ENCODE results near the gene PHACTR2.
"Not testable (repeated sequence)": the region's sequence is repeated elsewhere in the genome, so short reads cannot be mapped to it uniquely, and the experiment has no call there.

The PHACTR2 gene

DNA sequence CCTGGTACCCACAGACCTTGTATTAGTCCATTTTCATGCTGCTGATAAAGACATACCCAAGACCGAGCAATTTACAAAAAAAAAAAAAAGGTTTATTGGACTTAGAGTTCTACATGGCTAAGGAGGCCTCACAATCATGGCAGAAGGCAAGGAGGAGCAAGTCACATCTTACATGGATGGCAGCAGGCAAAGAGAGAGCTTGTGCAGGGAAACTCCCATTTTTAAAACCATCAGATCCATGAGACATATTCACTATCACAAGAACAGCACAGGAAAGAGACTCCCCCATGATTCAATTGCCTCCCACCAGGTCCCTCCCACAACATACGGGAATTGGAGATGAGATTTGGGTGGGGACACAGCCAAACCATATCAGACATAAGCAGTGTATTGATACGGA, 17.6 kb upstream of the PHACTR2 start:
- not testable (repeated sequence) for H2BK120ac ChIP-seq (ENCODE audit: low read depth, low read length); H2BK15ac ChIP-seq (ENCODE audit: low read length); H3K9ac ChIP-seq (ENCODE audit: low read depth, low read length, poor library complexity); H3K27ac ChIP-seq (replicated peaks; ENCODE audit: low read length); H3K23ac ChIP-seq (ENCODE audit: low read depth, low read length, poor library complexity); H4K91ac ChIP-seq (ENCODE audit: low read depth, low read length, poor library complexity); H3K4me1 ChIP-seq (ENCODE audit: control insufficient read depth in 2 of 2, insufficient read depth in 1 of 2, low read depth in 1 of 2, low read length in 2 of 2); H3K4me2 ChIP-seq (ENCODE audit: insufficient read depth, low read length, poor library complexity, severe bottlenecking); H2BK5ac ChIP-seq (ENCODE audit: low read length); H2AK5ac ChIP-seq (ENCODE audit: low read depth, low read length); H2BK12ac ChIP-seq (ENCODE audit: low read length); H3K14ac ChIP-seq (ENCODE audit: low read length); H3K18ac ChIP-seq (ENCODE audit: low read length); H3K36me3 ChIP-seq (replicated peaks in 1 of 2; ENCODE audit: control insufficient read depth in 2 of 2, insufficient read depth in 2 of 2, low read length in 2 of 2); H3K79me1 ChIP-seq (ENCODE audit: low read depth, low read length); H3K4me3 ChIP-seq (ENCODE audit: low read length in 2 of 2); H4K8ac ChIP-seq (ENCODE audit: low read depth, low read length); H2AFZ ChIP-seq (ENCODE audit: low read length); H3K27me3 ChIP-seq (ENCODE audit: control insufficient read depth in 3 of 3, insufficient read depth in 3 of 3, low read depth in 1 of 3, low read length in 3 of 3); H3K4ac ChIP-seq (ENCODE audit: low read length); DNase-seq (ENCODE audit: low spot score)
- WGBS, 2 donors (ENCODE audit: extremely low coverage in 2 of 2, insufficient read length in 2 of 2, insufficient replicate concordance in 1 of 2), result no CpG with 5 or more reads among the region's 3 CpGs
- H3K9me3 ChIP-seq (replicated peaks in 1 of 2; ENCODE audit: control insufficient read depth in 2 of 2, insufficient read depth in 1 of 2, low read depth in 1 of 2, low read length in 2 of 2), result peaks cover 8 to 22% of the 10 kb centered on the region in 2 donors

DNA sequence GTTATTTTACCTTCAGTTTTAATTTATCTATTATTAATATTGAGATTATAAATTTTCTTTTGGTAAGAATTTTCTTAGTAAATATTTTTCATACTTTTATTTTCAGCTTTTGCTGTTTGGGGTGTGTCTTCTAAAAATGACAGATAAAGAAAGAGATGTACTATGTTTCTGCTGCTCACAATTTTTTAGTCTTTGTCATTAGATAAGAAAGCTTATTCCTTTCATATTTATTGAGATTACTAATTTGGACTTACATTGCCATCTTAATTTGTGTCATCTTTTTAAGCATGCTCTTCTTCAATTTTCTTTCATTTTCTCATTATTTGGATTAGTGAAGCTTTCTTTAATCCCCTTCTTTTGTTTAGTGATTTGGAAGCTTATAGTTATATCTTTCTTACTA, 13.6 kb upstream of the PHACTR2 start:
- H3K9ac ChIP-seq (ENCODE audit: low read depth, low read length, poor library complexity), result no peak overlapping the region
- peaks cover 3 to 14% of the 10 kb centered on the region in 2 donors for H3K9me3 ChIP-seq (replicated peaks in 1 of 2; ENCODE audit: control insufficient read depth in 2 of 2, insufficient read depth in 1 of 2, low read depth in 1 of 2, low read length in 2 of 2)
- no peak overlapping the region for H3K18ac ChIP-seq (ENCODE audit: low read length)
- no peak overlapping the region for H3K4ac ChIP-seq (ENCODE audit: low read length)
- no peaks in the 10 kb centered on the region for H3K36me3 ChIP-seq (replicated peaks in 1 of 2; ENCODE audit: control insufficient read depth in 2 of 2, insufficient read depth in 2 of 2, low read length in 2 of 2)
- H2AFZ ChIP-seq (ENCODE audit: low read length), result no peak overlapping the region
- no peak overlapping the region for H3K27ac ChIP-seq (replicated peaks; ENCODE audit: low read length)
- H3K4me3 ChIP-seq (ENCODE audit: low read length in 2 of 2), result no peak overlapping the region
- no peak for DNase-seq (ENCODE audit: low spot score)
- no peaks in the 10 kb centered on the region for H3K27me3 ChIP-seq (ENCODE audit: control insufficient read depth in 3 of 3, insufficient read depth in 3 of 3, low read depth in 1 of 3, low read length in 3 of 3)
- H3K14ac ChIP-seq (ENCODE audit: low read length), result no peak overlapping the region
- no peak overlapping the region for H3K23ac ChIP-seq (ENCODE audit: low read depth, low read length, poor library complexity)
- no peak overlapping the region for H3K4me2 ChIP-seq (ENCODE audit: insufficient read depth, low read length, poor library complexity, severe bottlenecking)
- no peak overlapping the region for H2BK15ac ChIP-seq (ENCODE audit: low read length)
- H2BK12ac ChIP-seq (ENCODE audit: low read length), result no peak overlapping the region
- no peak overlapping the region for H2BK120ac ChIP-seq (ENCODE audit: low read depth, low read length)
- no peak overlapping the region for H2AK5ac ChIP-seq (ENCODE audit: low read depth, low read length)
- no peak overlapping the region for H2BK5ac ChIP-seq (ENCODE audit: low read length)
- no peak overlapping the region for H4K8ac ChIP-seq (ENCODE audit: low read depth, low read length)
- no peak overlapping the region for H4K91ac ChIP-seq (ENCODE audit: low read depth, low read length, poor library complexity)
- no peaks in the 10 kb centered on the region for H3K79me1 ChIP-seq (ENCODE audit: low read depth, low read length)
- H3K4me1 ChIP-seq (ENCODE audit: control insufficient read depth in 2 of 2, insufficient read depth in 1 of 2, low read depth in 1 of 2, low read length in 2 of 2), result no peaks in the 10 kb centered on the region

DNA sequence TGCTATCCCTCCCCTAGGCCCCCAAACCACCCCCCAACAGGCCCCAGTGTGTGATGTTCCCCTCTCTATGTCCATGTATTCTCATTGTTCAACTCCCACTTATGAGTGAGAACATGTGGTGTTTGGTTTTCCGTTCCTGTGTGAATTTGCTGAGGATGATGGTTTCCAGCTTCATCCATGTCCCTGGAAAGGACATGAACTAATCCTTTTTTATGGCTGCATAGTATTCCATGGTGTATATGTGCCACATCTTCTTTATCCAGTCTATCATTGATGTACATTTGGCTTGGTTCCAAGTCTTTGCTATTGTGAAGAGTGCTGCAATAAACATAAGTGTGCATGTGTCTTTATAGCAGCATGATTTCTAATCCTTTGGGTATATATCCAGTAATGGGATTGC, 11.8 kb upstream of the PHACTR2 start:
- not testable (repeated sequence) for H3K9ac ChIP-seq (ENCODE audit: low read depth, low read length, poor library complexity); H3K27me3 ChIP-seq (ENCODE audit: control insufficient read depth in 3 of 3, insufficient read depth in 3 of 3, low read depth in 1 of 3, low read length in 3 of 3); H2BK15ac ChIP-seq (ENCODE audit: low read length); H3K4me3 ChIP-seq (ENCODE audit: low read length in 2 of 2); H4K8ac ChIP-seq (ENCODE audit: low read depth, low read length); H2BK12ac ChIP-seq (ENCODE audit: low read length); H3K14ac ChIP-seq (ENCODE audit: low read length); H4K91ac ChIP-seq (ENCODE audit: low read depth, low read length, poor library complexity); H3K4me1 ChIP-seq (ENCODE audit: control insufficient read depth in 2 of 2, insufficient read depth in 1 of 2, low read depth in 1 of 2, low read length in 2 of 2); H2BK120ac ChIP-seq (ENCODE audit: low read depth, low read length); H3K4ac ChIP-seq (ENCODE audit: low read length); H3K23ac ChIP-seq (ENCODE audit: low read depth, low read length, poor library complexity); H3K79me1 ChIP-seq (ENCODE audit: low read depth, low read length); H2BK5ac ChIP-seq (ENCODE audit: low read length); H2AK5ac ChIP-seq (ENCODE audit: low read depth, low read length); H3K27ac ChIP-seq (replicated peaks; ENCODE audit: low read length); H2AFZ ChIP-seq (ENCODE audit: low read length); H3K18ac ChIP-seq (ENCODE audit: low read length); H3K9me3 ChIP-seq (replicated peaks in 1 of 2; ENCODE audit: control insufficient read depth in 2 of 2, insufficient read depth in 1 of 2, low read depth in 1 of 2, low read length in 2 of 2); H3K36me3 ChIP-seq (replicated peaks in 1 of 2; ENCODE audit: control insufficient read depth in 2 of 2, insufficient read depth in 2 of 2, low read length in 2 of 2); H3K4me2 ChIP-seq (ENCODE audit: insufficient read depth, low read length, poor library complexity, severe bottlenecking); DNase-seq (ENCODE audit: low spot score)
- WGBS, 2 donors (ENCODE audit: extremely low coverage in 2 of 2, insufficient read length in 2 of 2, insufficient replicate concordance in 1 of 2), result no CpG with 5 or more reads among the region's 1 CpG

DNA sequence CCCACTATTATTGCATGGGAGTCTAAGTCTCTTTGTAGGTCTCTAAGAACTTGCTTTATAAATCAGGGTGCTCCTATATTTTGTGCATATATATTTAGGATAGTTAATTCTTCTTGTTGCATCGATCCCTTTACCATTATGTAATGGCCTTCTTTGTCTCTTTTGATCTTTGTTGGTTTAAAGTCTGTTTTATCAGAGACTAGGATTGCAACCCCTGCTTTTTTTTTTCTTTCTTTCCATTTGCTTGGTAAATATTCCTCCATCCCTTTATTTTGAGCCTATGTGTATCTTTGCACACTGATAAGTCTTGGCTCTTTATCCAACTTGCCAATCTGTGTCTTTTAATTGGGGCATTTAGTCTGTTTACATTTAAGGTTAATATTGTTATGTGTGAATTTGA, 8.3 kb upstream of the PHACTR2 start:
- H3K9me3 ChIP-seq (replicated peaks in 1 of 2; ENCODE audit: control insufficient read depth in 2 of 2, insufficient read depth in 1 of 2, low read depth in 1 of 2, low read length in 2 of 2); H3K79me1 ChIP-seq (ENCODE audit: low read depth, low read length); H3K36me3 ChIP-seq (replicated peaks in 1 of 2; ENCODE audit: control insufficient read depth in 2 of 2, insufficient read depth in 2 of 2, low read length in 2 of 2); H3K4me2 ChIP-seq (ENCODE audit: insufficient read depth, low read length, poor library complexity, severe bottlenecking); DNase-seq (ENCODE audit: low spot score); H3K18ac ChIP-seq (ENCODE audit: low read length); H2BK5ac ChIP-seq (ENCODE audit: low read length); H3K27ac ChIP-seq (replicated peaks; ENCODE audit: low read length); H3K4me3 ChIP-seq (ENCODE audit: low read length in 2 of 2); H3K4me1 ChIP-seq (ENCODE audit: control insufficient read depth in 2 of 2, insufficient read depth in 1 of 2, low read depth in 1 of 2, low read length in 2 of 2); H2AK5ac ChIP-seq (ENCODE audit: low read depth, low read length); H2BK12ac ChIP-seq (ENCODE audit: low read length); H3K9ac ChIP-seq (ENCODE audit: low read depth, low read length, poor library complexity); H3K4ac ChIP-seq (ENCODE audit: low read length); H2BK15ac ChIP-seq (ENCODE audit: low read length); H2AFZ ChIP-seq (ENCODE audit: low read length); H3K27me3 ChIP-seq (ENCODE audit: control insufficient read depth in 3 of 3, insufficient read depth in 3 of 3, low read depth in 1 of 3, low read length in 3 of 3); H3K23ac ChIP-seq (ENCODE audit: low read depth, low read length, poor library complexity); H4K8ac ChIP-seq (ENCODE audit: low read depth, low read length); H3K14ac ChIP-seq (ENCODE audit: low read length); H2BK120ac ChIP-seq (ENCODE audit: low read depth, low read length); H4K91ac ChIP-seq (ENCODE audit: low read depth, low read length, poor library complexity): not testable (repeated sequence)
- WGBS, 2 donors (ENCODE audit: extremely low coverage in 2 of 2, insufficient read length in 2 of 2, insufficient replicate concordance in 1 of 2), result no CpG with 5 or more reads among the region's 1 CpG
